Inferior parietal cortex (tissue), 1 donor: ENCODE results near the gene TSR3.

Experiments used
- DNase-seq: peaks from one replicate; pipeline ENCODE4 v3.0.0-alpha.2; 2016; ENCODE audit errors: extremely low spot score

TSR3 gene

DNA sequence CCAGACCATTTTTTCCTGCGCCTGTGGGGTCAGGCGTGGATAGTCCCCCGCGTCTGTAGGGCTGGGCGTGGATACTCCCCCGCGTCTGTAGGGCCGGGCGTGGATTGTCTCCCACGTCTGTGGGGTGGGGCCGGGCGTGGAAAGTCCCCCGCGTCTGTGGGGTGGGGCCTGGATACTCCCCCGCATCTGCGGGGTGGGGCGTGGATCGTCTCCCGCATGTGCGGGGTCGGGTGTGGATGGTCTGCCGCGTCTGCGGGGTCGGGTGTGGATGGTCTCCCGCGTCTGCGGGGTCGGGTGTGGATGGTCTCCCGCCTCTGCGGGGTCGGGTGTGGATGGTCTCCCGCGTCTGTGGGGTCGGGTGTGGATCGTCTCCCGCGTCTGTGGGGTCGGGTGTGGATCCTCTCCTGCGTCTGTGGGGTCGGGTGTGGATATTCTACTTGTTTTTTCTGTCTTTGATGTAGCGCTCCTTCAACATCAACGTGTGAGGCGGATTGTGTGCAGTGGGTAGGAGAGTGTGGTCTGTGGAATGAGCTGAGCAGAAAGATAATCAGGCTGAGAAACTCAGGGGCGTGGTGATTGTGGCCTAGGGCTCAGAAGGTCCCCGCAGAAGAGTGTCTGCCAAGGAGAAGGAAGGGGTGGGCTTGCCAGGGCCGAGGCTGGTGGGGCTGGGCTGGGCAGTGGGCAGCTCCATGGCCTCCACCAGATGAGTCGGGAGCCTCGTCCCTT, 3.3 kb upstream of the TSR3 start:
- no peak for DNase-seq

DNA sequence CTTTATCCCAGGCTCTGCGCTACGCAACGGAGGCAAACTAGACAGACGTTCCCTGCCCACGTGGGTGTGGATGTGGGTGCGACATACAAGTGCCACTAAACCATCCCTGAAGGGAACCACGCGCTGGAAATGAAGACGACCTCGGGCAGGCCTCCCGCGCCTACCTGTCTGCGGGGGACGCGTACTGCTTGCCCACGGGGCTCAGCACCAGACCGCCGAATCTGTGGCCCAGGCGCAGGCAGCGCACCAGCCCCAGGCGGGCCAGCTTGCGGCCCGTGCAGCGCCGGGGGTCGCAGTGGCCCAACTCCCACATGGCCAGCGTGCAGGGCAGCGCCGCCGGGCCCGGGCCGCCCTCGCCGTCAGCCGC, 480 bp downstream of the TSR3 start:
- DNase-seq, result no peak

DNA sequence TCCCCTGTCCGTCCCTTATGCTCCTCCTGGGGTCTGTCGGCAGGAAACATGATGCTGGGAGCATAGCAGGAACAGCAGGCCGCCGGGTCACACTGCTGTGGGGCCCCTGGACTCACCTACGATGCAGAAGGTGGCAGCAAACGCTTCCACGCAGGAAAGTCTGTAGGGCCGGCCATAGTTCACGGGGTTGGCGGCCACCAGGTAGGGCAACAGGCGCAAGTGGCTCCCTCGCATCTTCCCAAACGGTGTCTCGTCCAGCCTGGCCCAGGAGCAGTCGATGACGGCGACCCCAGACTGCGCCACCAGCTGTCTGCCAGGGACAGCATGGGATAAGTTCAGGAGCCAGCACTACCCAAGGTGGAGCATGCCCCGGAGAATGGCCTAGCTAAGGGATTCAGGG, 987 bp downstream of the TSR3 start:
- DNase-seq, result no peak

DNA sequence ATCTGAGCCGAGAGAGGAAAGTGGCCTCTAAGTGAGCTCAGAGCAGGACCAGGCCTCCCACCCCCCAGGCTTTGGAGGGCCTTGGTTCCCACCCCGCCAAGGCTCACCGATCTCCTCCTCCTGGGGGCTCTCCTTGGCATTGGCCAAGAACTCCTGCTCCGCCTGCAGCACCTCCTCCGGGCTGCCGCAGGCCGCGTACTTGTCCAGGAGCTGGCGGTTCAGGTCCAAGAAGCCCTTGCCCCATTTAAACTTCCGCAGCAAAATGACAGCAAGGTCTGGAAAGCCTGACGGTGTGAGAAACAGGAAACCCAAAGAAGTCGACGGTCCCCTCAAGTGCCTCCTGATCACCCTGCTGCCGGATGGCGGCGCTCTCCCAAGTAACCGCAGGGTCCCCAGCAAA, 1.7 kb downstream of the TSR3 start:
- DNase-seq, result no peak

DNA sequence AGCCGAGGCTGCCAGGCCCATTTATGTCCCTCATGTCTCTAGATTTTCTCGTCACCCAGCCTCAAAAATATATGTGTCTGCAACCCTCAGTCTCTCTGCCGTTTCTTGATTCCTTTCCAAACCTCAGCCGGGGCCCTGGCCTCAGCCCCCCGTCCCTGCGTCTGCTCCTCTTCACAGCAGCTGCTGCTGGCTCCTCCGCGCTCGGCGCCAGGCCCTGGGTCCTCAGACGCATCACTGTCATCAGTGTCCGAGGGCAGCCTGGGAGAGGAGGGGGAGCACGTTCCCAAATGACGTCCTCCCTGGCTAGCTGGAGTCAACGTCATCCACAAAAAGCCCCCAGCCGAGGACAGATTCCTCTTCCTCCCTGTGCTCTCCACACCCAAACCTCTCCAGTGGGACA, 2.3 kb downstream of the TSR3 start:
- no peak for DNase-seq

DNA sequence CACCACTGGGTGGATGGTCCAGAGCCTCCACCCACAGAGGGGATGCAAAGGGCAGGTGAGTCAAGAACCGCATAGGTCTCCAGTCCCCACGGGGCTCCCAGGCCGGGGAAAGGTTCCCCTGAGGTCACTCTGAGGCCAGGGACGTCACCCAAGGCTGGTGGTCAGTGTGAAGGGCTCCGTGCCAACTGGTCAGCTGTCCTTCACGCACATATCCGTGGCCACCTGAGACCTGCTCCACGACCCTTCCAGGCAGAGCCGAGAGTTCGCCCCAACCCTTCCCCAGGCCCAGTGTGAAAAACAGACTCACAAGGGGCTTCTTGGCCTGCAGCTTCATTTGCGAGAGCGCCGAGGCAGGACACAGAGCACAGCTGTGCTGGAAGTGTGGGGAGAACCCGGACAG, 2.8 kb downstream of the TSR3 start:
- DNase-seq, result no peak

DNA sequence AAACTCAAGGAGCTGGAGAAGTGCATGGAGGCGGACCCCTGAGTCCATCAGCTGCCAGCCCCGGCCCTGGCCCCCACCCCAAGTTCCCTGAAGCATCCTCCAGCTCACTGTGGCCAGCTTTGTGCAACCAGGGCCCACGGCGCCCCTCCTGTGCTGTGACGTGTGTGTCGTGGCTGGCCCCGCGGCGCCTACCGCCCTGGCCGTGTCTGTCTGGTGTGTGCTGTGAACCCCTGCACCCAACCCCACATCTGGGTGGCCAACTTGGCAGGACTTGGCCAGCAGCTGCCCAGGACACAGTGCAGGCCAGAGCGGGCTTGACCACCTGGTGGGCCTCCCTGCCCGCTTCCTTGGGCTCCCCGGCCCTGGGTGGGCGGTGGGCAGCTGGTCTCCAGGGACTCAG, 3.2 kb downstream of the TSR3 start:
- no peak for DNase-seq

DNA sequence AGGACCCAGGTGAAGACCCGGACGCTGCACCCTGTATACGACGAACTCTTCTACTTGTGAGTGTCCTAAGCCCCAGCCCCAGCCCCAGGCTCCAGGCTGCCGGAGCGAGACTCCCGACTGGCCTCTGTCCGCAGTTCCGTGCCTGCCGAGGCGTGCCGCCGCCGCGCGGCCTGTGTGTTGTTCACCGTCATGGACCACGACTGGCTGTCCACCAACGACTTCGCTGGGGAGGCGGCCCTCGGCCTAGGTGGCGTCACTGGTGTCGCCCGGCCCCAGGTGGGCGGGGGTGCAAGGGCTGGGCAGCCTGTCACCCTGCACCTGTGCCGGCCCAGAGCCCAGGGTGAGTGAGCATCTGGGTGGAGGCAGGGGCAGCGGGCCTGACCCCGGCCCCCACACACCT, 3.7 kb downstream of the TSR3 start:
- DNase-seq, result no peak

DNA sequence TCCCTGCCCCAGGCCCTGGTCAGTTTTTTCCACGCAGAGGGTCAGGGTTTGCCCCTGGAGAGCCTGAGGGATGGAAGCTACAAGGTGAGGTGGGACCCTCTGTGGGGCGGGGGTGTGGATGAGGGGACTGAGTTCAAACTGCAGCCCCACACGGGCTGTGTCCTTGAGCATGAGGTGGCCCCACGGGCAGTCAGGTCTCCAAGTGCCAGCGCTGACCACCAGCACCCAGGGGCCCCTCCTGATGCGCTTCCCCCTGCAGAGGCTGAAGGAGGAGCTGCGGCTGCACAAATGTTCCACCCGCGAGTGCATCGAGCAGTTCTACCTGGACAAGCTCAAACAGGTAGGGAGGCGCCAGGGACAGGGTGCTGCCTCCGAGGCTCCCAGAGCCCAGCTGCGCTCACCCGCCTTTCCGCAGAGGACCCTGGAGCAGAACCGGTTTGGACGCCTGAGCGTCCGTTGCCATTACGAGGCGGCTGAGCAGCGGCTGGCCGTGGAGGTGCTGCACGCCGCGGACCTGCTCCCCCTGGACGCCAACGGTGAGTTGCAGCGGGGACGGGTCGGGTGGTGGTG, 4.3 kb downstream of the TSR3 start:
- no peak for DNase-seq

DNA sequence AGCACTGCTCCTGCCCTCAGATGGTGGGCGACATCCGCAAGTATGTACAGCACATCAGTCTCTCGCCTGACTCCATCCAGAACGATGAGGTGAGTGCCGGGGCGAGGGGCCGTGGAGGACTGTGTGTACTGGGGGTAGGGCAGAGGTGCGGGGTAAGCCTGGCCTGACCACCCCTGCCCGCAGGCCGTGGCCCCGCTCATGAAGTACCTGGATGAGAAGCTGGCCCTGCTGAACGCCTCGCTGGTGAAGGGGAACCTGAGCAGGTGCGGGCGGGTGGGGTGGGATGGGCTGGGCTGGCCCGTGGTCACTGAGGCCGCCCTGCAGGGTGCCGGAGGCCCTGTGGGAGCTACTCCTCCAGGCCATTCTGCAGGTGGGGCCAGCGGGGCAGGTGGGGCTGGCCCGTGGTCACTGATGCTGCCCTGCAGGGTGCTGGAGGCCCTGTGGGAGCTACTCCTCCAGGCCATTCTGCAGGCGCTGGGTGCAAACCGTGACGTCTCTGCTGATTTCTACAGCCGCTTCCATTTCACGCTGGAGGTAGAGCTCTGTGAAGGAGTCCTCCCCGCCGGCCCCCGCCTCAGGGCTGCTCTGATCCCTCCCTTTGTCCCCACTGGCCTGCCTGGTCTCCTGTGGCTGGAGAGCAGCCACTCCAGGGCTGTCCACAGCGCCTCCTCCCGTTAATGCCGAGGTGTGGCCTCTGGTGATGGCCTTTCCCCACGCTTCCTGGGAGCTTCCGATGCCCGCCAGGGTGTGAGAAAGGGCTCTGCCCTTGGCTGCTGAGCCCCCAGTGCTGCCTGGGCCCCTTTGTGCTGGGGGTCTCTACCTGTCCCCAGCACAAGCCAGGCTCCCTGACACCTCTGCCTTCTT, 5.0 kb downstream of the TSR3 start:
- DNase-seq, result no peak

DNA sequence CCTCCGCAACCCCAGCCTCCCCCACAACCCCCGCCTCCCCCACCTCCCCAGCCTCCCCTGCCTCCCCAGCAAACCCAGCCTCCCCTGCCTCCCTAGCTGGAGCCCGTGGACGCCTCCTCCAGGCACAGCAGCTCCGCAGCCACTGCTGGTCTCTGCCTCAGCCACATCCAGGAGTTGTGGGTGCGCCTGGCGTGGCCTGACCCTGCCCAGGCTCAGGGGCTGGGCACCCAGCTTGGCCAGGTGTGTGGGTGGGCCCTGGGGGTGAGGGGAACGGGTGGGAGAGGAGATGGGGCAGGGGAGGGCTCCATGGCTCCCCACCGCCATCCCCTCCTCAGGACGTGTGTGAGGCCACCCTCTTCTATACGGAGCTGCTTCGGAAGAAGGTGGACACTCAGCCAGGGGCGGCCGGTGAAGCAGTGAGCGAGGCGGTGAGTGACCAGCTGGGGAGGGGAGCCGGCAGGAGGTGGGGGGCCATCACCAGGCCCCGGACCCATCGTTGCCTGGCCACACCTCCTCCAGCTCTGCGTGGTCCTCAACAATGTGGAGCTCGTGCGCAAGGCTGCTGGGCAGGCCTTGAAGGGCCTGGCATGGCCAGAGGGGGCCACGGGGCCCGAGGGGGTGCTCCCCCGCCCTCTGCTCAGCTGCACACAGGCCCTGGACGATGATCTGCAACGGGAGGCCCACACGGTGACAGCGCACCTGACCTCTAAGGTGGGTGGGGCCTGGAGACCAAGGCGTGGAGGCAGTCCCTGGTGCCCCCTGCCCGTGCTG, 5.8 kb downstream of the TSR3 start:
- no peak for DNase-seq

DNA sequence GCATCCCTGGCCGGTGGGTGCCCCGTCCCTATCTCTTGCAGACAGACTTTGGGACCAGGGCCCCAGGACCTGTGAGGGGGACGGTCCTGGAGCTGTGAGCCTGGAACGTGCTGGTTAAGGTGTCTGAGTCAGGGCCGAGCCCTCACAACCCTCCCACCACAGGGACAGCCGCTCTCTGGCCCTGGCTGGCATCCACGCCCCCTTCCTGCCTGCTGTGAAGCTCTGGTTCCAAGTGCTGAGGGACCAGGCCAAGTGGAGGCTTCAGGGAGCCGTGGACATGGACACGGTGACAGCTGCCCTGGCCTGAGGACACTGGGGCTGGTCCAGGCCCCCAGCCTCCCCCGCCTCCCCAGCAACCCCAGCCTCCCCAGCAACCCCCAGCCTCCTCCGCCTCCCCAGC, 6.6 kb downstream of the TSR3 start:
- no peak for DNase-seq

DNA sequence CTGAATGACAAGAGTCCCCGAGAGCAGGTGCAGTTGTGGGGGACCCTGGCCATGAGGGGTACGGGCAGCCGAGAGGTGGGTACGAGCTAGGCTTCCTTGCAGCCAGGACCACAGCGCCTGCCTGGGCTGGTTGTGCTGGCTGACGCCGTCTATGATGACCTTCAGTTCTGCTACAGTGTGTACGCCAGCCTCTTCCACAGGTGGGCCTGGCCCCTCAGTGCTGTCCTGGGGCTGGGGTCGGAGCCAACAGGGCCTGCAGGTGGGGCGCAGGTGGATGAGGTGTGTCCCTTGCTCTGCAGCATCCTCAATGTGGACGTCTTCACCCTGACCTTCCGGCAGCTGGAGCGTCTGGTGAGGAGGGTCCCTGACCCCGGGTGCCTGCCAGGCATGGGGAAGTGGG, 7.2 kb downstream of the TSR3 start:
- DNase-seq, result no peak

DNA sequence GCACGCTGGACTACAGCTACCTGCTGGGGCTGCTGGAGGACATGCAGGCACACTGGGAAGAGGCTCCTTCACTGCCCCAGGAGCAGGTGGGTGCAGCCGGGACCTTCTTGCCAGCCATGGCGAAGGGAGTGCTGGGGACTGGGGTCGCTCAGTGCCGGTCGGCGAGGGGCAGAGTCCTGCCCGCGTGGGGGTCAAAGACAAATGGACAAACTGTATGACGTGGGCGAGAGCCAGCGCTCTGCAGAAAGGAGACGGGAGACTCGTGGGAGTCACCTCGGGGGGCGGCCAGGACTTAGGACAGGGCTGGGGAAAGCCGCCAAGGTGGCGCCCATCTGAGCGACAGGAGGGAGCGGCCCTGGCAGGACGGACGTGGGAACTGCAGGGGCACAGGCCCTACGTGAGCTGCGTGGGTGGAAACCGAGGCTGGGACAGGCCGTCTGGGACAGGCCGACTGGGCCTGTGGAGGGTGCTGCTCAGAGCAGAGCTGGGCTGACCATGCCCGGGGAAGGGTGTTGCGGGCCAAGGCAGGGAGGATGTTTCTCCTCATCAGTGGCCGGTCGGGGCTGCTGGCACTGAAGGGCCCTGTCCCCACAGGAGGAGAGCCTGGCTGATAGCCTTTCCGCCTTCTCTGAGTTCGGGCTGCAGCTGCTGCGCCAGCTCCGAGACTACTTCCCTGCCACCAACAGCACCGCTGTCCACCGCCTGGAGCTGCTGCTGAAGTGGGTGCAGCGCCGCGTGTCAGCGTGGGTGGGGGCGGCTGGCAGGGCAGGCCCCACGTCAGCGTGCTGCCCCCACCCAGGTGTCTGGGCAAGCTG, 8.0 kb downstream of the TSR3 start:
- DNase-seq, result no peak

DNA sequence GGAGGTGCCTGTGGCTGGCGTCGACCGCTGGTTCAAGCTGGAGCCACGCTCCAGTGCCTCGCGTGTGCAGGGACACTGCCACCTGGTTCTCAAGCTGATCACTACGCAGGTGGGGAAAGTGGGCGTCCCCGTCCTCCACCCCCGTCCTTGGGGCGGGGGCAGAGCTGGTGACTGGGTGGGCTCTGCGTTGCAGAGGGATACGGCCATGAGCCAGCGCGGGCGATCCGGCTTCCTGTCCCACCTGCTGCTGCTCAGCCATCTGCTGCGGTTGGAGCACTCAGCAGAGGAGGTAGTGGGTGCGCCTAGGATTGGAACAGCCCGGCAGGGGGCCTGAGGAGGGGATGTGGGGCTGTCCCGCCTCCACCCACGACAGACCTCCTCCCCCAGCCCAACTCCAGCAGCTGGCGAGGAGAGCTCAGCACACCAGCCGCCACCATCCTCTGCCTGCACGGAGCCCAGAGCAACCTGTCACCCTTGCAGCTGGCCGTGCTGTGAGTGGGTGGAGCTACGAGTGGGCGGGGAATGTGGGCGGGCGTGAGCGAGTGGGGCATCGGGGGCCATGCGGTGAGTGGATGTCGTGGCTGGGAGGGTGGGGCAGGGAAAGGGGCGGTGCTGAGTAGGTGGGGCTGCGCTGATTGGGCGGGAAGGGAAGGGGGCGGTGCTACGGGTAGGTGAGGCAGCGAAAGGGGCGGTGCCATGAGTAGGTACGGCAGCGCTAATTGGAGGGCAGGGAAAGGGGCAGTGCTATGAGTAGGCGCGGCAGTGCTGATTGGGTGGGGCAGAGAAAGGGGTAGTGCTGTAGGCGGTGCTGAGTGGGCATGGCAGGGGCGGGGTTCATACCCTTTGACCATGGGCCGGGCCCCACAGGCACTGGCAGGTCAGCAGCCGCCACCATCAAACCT, 8.9 kb downstream of the TSR3 start:
- DNase-seq, result peak; percentile 68

DNA sequence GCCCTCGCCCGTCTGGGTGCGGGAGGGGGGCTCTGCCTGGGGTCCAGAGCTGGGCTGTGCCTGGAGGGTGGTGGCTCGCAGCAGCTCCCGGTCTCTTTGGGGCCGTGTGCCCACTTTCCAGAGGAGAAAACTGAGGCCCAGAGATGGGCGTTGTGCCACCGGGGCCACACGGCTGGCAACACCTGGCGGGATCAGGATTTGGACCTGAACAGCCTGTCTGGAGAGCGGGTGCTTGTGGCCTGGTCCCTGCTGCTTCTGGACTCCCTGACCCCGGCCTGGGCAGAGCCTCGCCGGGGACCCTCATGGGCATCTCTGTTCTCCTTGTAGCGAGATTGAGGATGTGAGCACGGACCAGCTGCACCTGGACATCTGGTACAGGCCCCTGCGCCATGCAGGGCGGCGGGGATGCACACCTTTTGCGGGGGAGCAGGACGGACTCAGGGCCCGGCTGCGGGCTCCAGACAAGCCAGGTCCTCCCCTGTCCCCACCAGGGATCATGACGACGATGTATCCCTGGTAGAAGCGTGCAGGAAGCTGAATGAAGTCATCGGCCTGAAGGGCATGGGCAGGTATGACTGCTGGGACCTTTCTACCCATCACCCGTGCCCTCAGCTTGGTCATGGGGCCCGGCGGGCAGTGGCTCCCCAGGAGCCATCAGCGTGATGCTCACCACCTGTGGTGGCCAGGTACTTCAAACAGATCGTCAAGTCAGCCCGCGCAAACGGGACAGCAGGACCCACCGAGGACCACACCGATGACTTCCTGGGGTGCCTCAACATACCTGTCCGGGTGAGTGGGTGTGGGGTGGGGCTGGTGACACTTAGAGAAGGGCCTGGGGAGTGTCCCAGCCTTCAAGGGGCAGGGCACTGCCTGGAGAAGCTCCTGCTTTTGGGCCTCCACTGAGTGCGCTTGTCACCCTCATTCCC, 9.9 kb downstream of the TSR3 start:
- DNase-seq, result no peak

DNA sequence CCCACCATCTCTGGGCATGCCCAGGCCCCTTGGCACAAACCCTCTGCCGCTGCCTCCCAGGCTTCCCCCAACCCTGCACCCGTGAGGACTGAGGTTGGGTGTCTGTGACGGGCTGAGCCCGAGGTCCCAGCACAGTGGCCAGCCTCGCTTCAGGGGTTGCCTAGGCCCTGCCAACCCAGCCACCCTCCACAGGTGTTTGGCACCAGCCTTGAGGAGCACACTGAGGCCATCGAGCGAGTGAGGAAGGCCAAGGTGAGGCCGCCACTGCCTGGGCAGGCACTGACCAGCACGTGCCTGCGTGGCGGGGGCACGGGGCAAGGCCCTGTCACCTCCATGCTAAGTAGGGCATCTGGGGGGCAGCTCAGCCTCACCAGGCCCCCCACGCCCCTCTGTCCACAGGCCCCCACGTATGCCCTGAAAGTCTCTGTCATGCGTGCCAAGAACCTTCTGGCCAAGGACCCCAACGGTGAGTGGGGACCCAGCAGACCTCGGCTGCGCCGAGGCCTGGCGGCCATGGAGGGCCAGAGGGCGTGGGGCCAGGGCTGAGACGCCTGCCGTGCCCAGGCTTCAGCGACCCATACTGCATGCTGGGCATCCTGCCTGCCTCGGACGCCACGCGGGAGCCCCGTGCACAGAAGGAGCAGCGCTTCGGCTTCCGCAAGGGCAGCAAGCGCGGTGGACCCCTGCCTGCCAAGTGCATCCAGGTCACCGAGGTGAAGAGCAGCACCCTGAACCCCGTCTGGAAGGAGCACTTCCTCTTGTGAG, 10.8 kb downstream of the TSR3 start:
- DNase-seq, result no peak

DNA sequence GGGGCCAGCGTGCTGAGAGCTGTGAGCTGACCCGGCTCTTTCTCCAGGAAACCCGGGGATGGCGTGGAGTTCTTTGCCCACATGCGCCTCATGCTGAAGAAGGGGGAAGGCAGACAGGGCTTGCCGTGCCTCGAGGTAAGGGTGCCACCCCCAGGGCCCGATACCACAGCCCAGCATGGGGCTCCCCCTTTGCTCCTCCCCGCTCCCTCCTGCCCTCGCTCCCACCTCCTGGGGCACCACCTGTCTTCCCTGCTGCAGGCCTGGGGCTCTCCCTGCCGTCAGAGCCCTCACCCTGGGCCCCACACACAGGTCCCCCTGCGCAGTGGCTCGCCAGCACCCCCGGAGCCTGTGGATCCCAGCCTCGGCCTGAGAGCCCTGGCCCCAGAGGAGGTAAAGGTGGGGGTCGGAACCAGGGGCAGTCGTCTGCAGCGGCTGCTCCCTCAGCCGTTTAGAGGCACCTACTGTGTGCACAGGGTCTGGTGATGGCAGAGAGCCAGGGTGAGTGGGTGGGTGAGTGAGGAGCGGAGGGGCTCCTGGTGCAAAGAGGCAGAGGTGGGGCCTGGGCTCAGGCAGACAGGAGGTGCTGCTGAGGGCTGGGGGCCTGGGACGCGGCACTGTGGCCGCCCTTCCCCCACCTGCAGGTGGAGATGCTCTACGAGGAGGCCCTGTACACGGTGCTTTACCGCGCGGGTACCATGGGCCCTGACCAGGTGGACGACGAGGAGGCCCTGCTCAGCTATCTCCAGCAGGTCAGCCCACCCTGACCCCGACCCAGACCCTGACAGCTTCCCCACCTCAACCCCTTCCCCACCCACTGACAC, 12.6 kb downstream of the TSR3 start:
- DNase-seq, result no peak
